C4-2B (cell line): ENCODE results near the gene STAM.

Experiments used
- ZFX ChIP-seq: fragments of 450-650 bp; IDR thresholded peaks from 2 replicates; pipeline ENCODE4 v1.6.1; 2017
- TF ChIP-seq, protein P1 (sequence below): fragments of 450-650 bp; conservative IDR thresholded peaks from 2 replicates; pipeline ENCODE4 v1.5.1; 2017; ENCODE audit warnings: mild to moderate bottlenecking

DNA sequence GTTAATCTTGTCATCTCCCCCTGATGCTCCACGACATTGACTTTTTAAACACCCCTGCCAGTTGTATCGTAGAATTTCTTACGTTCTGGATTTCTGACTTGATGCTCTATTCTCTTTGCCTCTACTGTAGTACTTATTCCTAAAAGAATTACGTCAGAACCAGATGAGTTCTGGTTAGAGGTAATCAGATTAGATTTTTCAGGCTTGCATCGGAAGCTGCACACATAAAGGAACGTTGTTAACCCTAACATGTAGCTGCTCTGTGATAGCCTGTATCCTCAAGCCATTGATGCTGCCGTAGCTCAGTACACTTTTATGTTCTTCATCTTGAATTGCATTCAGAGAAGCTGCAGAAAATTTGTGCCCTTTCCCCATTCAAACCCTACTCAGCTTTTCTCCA lies 81.8 kb downstream of the STAM start:
- TF ChIP-seq, protein P1, sequence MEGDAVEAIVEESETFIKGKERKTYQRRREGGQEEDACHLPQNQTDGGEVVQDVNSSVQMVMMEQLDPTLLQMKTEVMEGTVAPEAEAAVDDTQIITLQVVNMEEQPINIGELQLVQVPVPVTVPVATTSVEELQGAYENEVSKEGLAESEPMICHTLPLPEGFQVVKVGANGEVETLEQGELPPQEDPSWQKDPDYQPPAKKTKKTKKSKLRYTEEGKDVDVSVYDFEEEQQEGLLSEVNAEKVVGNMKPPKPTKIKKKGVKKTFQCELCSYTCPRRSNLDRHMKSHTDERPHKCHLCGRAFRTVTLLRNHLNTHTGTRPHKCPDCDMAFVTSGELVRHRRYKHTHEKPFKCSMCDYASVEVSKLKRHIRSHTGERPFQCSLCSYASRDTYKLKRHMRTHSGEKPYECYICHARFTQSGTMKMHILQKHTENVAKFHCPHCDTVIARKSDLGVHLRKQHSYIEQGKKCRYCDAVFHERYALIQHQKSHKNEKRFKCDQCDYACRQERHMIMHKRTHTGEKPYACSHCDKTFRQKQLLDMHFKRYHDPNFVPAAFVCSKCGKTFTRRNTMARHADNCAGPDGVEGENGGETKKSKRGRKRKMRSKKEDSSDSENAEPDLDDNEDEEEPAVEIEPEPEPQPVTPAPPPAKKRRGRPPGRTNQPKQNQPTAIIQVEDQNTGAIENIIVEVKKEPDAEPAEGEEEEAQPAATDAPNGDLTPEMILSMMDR: no peak
- no peak for TF ChIP-seq ZFX
